Measurements from ENCODE around the gene PRSS37. TPM values are rescaled to one million over a fixed set of nuclear protein-coding genes. Genes with fewer than 3 reads are reported as not detected.

Gene PRSS37
- total RNA-seq, 1 experiment from 2014 or later: not detected

DNA sequence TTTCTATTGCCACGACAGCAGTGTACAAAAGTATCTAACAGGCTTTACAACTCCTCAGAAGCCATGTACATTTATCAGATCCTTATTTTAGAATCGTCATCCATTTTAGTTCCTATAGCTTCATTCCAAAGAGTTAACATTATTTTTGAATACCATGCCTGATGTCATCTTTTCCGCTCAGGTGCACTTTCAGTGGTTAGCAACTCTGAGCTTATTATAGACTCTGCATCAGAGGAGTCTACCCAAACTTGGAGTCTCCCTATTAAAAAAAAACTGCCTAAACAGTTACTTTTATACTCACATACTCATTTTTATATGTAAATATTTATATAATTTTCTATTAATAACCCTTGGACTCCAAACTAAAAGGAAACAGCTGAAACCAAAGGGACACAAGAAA lies 31.6 kb upstream of the PRSS37 start:
- DNase-seq (ENCODE audit: low read depth, low spot score) (no peak), ATAC-seq (no peak)
- no peaks in the 10 kb centered on the region for H3K36me3 ChIP-seq (ENCODE audit: control insufficient read depth, insufficient read depth, low read length)
- no peak overlapping the region for H3K27ac ChIP-seq (ENCODE audit: low read length)
- CTCF ChIA-PET: no interaction called here
- BruUV-seq (replicated peaks): no TSS peak
- H3K9me3 ChIP-seq (ENCODE audit: control insufficient read depth, insufficient read depth, low read depth, low read length): no peaks in the 10 kb centered on the region
- H3K27me3 ChIP-seq (ENCODE audit: control insufficient read depth, insufficient read depth, low read length): no peaks in the 10 kb centered on the region
- intact Hi-C loops (cut with micrococcal nuclease; ENCODE audit: unreplicated experiment) (no loop called here), in situ Hi-C loops (cut with HindIII; ENCODE audit: low pct_unique_long_range_greater_than_20kb, low sequenced_read_pairs) (no loop called here)
- no peak overlapping the region for H3K4me3 ChIP-seq (ENCODE audit: low read depth in 2 of 2, low read length in 2 of 2)
- no peaks in the 10 kb centered on the region for H3K4me1 ChIP-seq (ENCODE audit: control insufficient read depth, insufficient read depth, low read length)
- TF ChIP-seq, protein P1, sequence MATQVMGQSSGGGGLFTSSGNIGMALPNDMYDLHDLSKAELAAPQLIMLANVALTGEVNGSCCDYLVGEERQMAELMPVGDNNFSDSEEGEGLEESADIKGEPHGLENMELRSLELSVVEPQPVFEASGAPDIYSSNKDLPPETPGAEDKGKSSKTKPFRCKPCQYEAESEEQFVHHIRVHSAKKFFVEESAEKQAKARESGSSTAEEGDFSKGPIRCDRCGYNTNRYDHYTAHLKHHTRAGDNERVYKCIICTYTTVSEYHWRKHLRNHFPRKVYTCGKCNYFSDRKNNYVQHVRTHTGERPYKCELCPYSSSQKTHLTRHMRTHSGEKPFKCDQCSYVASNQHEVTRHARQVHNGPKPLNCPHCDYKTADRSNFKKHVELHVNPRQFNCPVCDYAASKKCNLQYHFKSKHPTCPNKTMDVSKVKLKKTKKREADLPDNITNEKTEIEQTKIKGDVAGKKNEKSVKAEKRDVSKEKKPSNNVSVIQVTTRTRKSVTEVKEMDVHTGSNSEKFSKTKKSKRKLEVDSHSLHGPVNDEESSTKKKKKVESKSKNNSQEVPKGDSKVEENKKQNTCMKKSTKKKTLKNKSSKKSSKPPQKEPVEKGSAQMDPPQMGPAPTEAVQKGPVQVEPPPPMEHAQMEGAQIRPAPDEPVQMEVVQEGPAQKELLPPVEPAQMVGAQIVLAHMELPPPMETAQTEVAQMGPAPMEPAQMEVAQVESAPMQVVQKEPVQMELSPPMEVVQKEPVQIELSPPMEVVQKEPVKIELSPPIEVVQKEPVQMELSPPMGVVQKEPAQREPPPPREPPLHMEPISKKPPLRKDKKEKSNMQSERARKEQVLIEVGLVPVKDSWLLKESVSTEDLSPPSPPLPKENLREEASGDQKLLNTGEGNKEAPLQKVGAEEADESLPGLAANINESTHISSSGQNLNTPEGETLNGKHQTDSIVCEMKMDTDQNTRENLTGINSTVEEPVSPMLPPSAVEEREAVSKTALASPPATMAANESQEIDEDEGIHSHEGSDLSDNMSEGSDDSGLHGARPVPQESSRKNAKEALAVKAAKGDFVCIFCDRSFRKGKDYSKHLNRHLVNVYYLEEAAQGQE (IDR thresholded peaks at IDR 0.05; ENCODE audit: insufficient read depth in 1 of 2, low read depth in 2 of 2, low read length in 1 of 2): no peak
- no peak for TF ChIP-seq SIN3A (IDR thresholded peaks at IDR 0.05; ENCODE audit: borderline replicate concordance, insufficient read depth, low read depth, low read length)
- no peak for TF ChIP-seq POLR2AphosphoS5 (IDR thresholded peaks at IDR 0.05; ENCODE audit: low read depth, low read length)
- TF ChIP-seq, protein P2, sequence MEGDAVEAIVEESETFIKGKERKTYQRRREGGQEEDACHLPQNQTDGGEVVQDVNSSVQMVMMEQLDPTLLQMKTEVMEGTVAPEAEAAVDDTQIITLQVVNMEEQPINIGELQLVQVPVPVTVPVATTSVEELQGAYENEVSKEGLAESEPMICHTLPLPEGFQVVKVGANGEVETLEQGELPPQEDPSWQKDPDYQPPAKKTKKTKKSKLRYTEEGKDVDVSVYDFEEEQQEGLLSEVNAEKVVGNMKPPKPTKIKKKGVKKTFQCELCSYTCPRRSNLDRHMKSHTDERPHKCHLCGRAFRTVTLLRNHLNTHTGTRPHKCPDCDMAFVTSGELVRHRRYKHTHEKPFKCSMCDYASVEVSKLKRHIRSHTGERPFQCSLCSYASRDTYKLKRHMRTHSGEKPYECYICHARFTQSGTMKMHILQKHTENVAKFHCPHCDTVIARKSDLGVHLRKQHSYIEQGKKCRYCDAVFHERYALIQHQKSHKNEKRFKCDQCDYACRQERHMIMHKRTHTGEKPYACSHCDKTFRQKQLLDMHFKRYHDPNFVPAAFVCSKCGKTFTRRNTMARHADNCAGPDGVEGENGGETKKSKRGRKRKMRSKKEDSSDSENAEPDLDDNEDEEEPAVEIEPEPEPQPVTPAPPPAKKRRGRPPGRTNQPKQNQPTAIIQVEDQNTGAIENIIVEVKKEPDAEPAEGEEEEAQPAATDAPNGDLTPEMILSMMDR (IDR thresholded peaks at IDR 0.05): no peak
- TF ChIP-seq TCF7L2 (IDR thresholded peaks at IDR 0.05; ENCODE audit: low read depth, low read length): no peak
- POLR2A ChIA-PET: no interaction called here

DNA sequence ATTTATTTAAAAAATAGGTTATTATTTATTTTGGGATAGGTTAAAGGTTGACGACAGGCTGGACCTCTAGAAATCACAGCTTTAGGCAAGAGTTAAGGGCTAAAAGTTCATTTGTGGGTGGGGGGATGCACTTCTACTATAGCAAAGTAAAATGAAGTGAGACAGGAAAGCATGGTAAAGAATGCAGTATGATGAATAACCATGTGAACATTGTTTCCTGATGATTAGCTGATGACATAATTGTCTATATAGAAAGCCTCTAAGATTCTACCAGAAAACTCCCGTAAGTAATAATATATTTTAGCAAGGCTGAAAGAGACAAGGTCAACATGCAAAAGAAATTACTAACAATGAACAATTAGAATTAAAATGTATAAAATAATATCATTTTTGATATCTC lies 25.7 kb upstream of the PRSS37 start:
- TF ChIP-seq, protein P1 (IDR thresholded peaks at IDR 0.05; ENCODE audit: insufficient read depth in 1 of 2, low read depth in 2 of 2, low read length in 1 of 2): no peak
- no peak for TF ChIP-seq POLR2AphosphoS5 (IDR thresholded peaks at IDR 0.05; ENCODE audit: low read depth, low read length)
- TF ChIP-seq SIN3A (IDR thresholded peaks at IDR 0.05; ENCODE audit: borderline replicate concordance, insufficient read depth, low read depth, low read length): no peak
- no peak for TF ChIP-seq TCF7L2 (IDR thresholded peaks at IDR 0.05; ENCODE audit: low read depth, low read length)
- TF ChIP-seq, protein P2 (IDR thresholded peaks at IDR 0.05): no peak
- ChIA-PET CTCF (no interaction called here), POLR2A (no interaction called here)
- Histone ChIP-seq H3K4me1 (ENCODE audit: control insufficient read depth, insufficient read depth, low read length) (no peaks in the 10 kb centered on the region), H3K4me3 (ENCODE audit: low read depth in 2 of 2, low read length in 2 of 2) (no peak overlapping the region), H3K9me3 (ENCODE audit: control insufficient read depth, insufficient read depth, low read depth, low read length) (no peaks in the 10 kb centered on the region; the same call in 1 of the 2 replicates), H3K27me3 (ENCODE audit: control insufficient read depth, insufficient read depth, low read length) (no peaks in the 10 kb centered on the region), H3K36me3 (ENCODE audit: control insufficient read depth, insufficient read depth, low read length) (no peaks in the 10 kb centered on the region), H3K27ac (ENCODE audit: low read length) (no peak overlapping the region)
- DNase-seq (ENCODE audit: low read depth, low spot score) (no peak), ATAC-seq (no peak)
- in situ Hi-C loops (cut with HindIII; ENCODE audit: low pct_unique_long_range_greater_than_20kb, low sequenced_read_pairs) (no loop called here), intact Hi-C loops (cut with micrococcal nuclease; ENCODE audit: unreplicated experiment) (no loop called here)
- no TSS peak for BruUV-seq (replicated peaks)

All from Panc1 (cell line).